Amygdala (tissue), 56 donors: ENCODE data around the gene ANGPTL4.
"Not testable (repeated sequence)": the region's sequence is repeated elsewhere in the genome, so short reads cannot be mapped to it uniquely, and the experiment has no call there.

Experiments
- DNase-seq, 56 donors: peaks; one replicate each; lab custom pipeline; 2025; lab: John Stamatoyannopoulos, UW

The ANGPTL4 gene

GRCh38 chr19:8403820-8404109, 39.8 kb downstream of the ANGPTL4 start:
- no peak for DNase-seq

GRCh38 chr19:8404391-8405151, 40.6 kb downstream of the ANGPTL4 start:
- DNase-seq: no peak

- DNase-seq: not testable (repeated sequence)
These were observed 46.8 kb downstream of the ANGPTL4 start for GRCh38 chr19:8410718-8411117.

GRCh38 chr19:8412783-8413628, 49.1 kb downstream of the ANGPTL4 start, which contains the start of gene MARCHF2:
Gene MARCHF2, plus strand, starts transcription at chr19:8413305. Its CDS starts 8,536 bp downstream, at chr19:8421841.
- peak; percentile 69 to 98 (median 92) for DNase-seq

GRCh38 chr19:8413629-8413995, 49.7 kb downstream of the ANGPTL4 start:
- no peak for DNase-seq

- no peak for DNase-seq
These were observed 52.8 kb downstream of the ANGPTL4 start for GRCh38 chr19:8416796-8417195.

- no peak for DNase-seq
These were observed 57.8 kb downstream of the ANGPTL4 start for GRCh38 chr19:8421484-8422461.

- peak in 14 of 56 donors; percentile 3 to 52 (median 20) for DNase-seq
These were observed 59.9 kb downstream of the ANGPTL4 start for GRCh38 chr19:8423817-8424223.
